OCI-LY3 (cell line): Measurements from ENCODE around the gene COMT.
A peak's percentile ranks its signal among the peaks of the same experiment; 100 is the strongest.

ENCODE experiments used
- H2AFZ ChIP-seq: fragments of 200-600, 300-600 bp; shearing (Covaris generic); 2 replicates; pipeline ENCODE4 v1.6.0; 2014; ENCODE audit warnings: antibody characterized with exemption, low read depth, low read length
- H3K27ac ChIP-seq: fragments of 200-600, 300-600 bp; sonication (generic); 2 replicates; pipeline ENCODE4 v1.5.1; 2014; ENCODE audit warnings: mild to moderate bottlenecking, low read length, moderate library complexity, mixed read lengths
- H3K27me3 ChIP-seq: fragments of 200-600, 300-600 bp; sonication (generic); 2 replicates; pipeline ENCODE4 v1.6.1; 2014; ENCODE audit warnings: low read depth, low read length, mixed read lengths
- H3K36me3 ChIP-seq: fragments of 200-600, 300-600 bp; sonication (generic); replicated peaks from 2 replicates; pipeline ENCODE3; 2014; ENCODE audit warnings: low read depth, low read length, mixed read lengths
- H3K4me1 ChIP-seq: fragments of 300-600, 200-600 bp; sonication (generic); 2 replicates; pipeline ENCODE4 v1.6.1; 2014; ENCODE audit warnings: low read length, mixed read lengths
- H3K4me2 ChIP-seq: fragments of 200-600, 300-600 bp; sonication (generic); 2 replicates; pipeline ENCODE4 v1.6.1; 2014; ENCODE audit warnings: low read length, mixed read lengths
- H3K4me3 ChIP-seq: fragments of 300-600, 200-600 bp; sonication (generic); 2 replicates; pipeline ENCODE4 v1.5.1; 2014; ENCODE audit warnings: antibody characterized with exemption, mild to moderate bottlenecking, low read length, moderate library complexity
- H3K79me2 ChIP-seq: fragments of 300-600, 200-600 bp; shearing (Covaris generic); 2 replicates; pipeline ENCODE4 v1.6.1; 2014; ENCODE audit warnings: mild to moderate bottlenecking, low read length, mixed read lengths
- H3K9ac ChIP-seq: fragments of 300-600, 200-600 bp; shearing (Covaris generic); 2 replicates; pipeline ENCODE4 v1.6.0; 2014; ENCODE audit warnings: mild to moderate bottlenecking, low read length, moderate library complexity
- H3K9me3 ChIP-seq: fragments of 200-600, 300-600 bp; shearing (Covaris generic); 2 replicates; pipeline ENCODE4 v1.6.1; 2014; ENCODE audit warnings: low read length, mixed read lengths; ENCODE audit not compliant: insufficient read depth
- H4K20me1 ChIP-seq: fragments of 200-600, 300-600 bp; sonication (generic); 2 replicates; pipeline ENCODE4 v1.6.1; 2016; ENCODE audit warnings: low read length, mixed read lengths; ENCODE audit not compliant: insufficient read depth
- EZH2phosphoT487 ChIP-seq: fragments of 200-600 bp; shearing (Covaris generic); IDR thresholded peaks from 2 replicates; pipeline ENCODE4 v1.6.1; 2018; ENCODE audit warnings: antibody characterized with exemption, mixed run types, low read depth
- TF ChIP-seq, protein P1 (sequence below): fragments of 200-600, 300-600 bp; sonication (generic); IDR thresholded peaks from 2 replicates; pipeline ENCODE4 v1.5.1; 2014; ENCODE audit warnings: antibody characterized with exemption, low read length, low read depth

The COMT gene

DNA sequence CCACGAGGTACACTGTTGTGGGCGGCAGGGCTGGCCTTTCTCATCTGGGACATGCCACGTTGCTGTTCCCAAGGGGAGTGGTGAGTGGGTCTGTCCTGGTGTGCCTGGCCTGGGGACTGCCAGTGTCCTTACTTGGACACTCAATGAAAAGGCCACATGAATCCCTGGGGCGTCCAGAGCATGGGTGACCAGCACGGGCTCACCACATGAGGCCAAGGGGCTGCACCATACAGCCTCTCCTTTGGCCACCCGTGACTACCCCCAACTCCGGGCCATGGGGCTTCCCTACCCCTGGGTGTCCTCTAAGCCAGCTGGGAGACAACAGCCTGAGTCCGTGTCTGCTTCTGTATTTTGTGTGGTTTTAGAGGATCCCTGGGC, 20.3 kb downstream of the COMT start:
- no peaks in the 10 kb centered on the region for H3K36me3 ChIP-seq
- H3K9ac ChIP-seq: no peak overlapping the region
- H3K27me3 ChIP-seq: no peaks in the 10 kb centered on the region
- no peaks in the 10 kb centered on the region for H3K79me2 ChIP-seq
- no peak overlapping the region for H3K4me2 ChIP-seq
- no peaks in the 10 kb centered on the region for H3K9me3 ChIP-seq
- peaks cover 11% of the 10 kb centered on the region; the same call in 1 of the 2 replicates for H4K20me1 ChIP-seq
- no peak overlapping the region for H3K4me3 ChIP-seq
- no peak overlapping the region for H3K27ac ChIP-seq
- H3K4me1 ChIP-seq: peaks cover 3% of the 10 kb centered on the region
- no peak overlapping the region for H2AFZ ChIP-seq
- TF ChIP-seq EZH2phosphoT487: no peak
- TF ChIP-seq, protein P1, sequence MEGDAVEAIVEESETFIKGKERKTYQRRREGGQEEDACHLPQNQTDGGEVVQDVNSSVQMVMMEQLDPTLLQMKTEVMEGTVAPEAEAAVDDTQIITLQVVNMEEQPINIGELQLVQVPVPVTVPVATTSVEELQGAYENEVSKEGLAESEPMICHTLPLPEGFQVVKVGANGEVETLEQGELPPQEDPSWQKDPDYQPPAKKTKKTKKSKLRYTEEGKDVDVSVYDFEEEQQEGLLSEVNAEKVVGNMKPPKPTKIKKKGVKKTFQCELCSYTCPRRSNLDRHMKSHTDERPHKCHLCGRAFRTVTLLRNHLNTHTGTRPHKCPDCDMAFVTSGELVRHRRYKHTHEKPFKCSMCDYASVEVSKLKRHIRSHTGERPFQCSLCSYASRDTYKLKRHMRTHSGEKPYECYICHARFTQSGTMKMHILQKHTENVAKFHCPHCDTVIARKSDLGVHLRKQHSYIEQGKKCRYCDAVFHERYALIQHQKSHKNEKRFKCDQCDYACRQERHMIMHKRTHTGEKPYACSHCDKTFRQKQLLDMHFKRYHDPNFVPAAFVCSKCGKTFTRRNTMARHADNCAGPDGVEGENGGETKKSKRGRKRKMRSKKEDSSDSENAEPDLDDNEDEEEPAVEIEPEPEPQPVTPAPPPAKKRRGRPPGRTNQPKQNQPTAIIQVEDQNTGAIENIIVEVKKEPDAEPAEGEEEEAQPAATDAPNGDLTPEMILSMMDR: no peak

- peaks cover 3% of the 10 kb centered on the region for H3K4me1 ChIP-seq
- H3K79me2 ChIP-seq: no peaks in the 10 kb centered on the region
- no peaks in the 10 kb centered on the region for H3K36me3 ChIP-seq
- H2AFZ ChIP-seq: no peak overlapping the region
- peaks cover 9% of the 10 kb centered on the region; the same call in 1 of the 2 replicates for H4K20me1 ChIP-seq
- no peak overlapping the region for H3K4me3 ChIP-seq
- no peak overlapping the region for H3K27ac ChIP-seq
- H3K4me2 ChIP-seq: no peak overlapping the region
- no peak for TF ChIP-seq EZH2phosphoT487
- TF ChIP-seq, protein P1: peak; percentile 65
- no peaks in the 10 kb centered on the region for H3K27me3 ChIP-seq
- no peaks in the 10 kb centered on the region for H3K9me3 ChIP-seq
- no peak overlapping the region for H3K9ac ChIP-seq
Observed at GRCh38 chr22:19962246-19962908, 20.8 kb downstream of the COMT start.

- no peaks in the 10 kb centered on the region for H3K36me3 ChIP-seq
- no peaks in the 10 kb centered on the region for H3K27me3 ChIP-seq
- H3K9me3 ChIP-seq: no peaks in the 10 kb centered on the region
- no peaks in the 10 kb centered on the region for H3K79me2 ChIP-seq
- no peak overlapping the region for H3K27ac ChIP-seq
- no peak overlapping the region for H2AFZ ChIP-seq
- no peak overlapping the region for H3K4me3 ChIP-seq
- 0 out of 2 replicates have a peak, but pooled peaks cover 8% of the 10 kb centered on the region for H4K20me1 ChIP-seq
- TF ChIP-seq, protein P1: no peak
- TF ChIP-seq EZH2phosphoT487: no peak
- peaks cover 3% of the 10 kb centered on the region for H3K4me1 ChIP-seq
- H3K4me2 ChIP-seq: no peak overlapping the region
- no peak overlapping the region for H3K9ac ChIP-seq
Observed at GRCh38 chr22:19962909-19963806, 21.6 kb downstream of the COMT start.

GRCh38 chr22:19963863-19964642, 22.5 kb downstream of the COMT start:
- no peaks in the 10 kb centered on the region for H3K36me3 ChIP-seq
- no peak overlapping the region for H2AFZ ChIP-seq
- no peak overlapping the region for H3K4me2 ChIP-seq
- no peaks in the 10 kb centered on the region for H3K79me2 ChIP-seq
- H3K27me3 ChIP-seq: no peaks in the 10 kb centered on the region
- peaks cover 3% of the 10 kb centered on the region for H3K4me1 ChIP-seq
- no peak overlapping the region for H3K4me3 ChIP-seq
- H3K27ac ChIP-seq: no peak overlapping the region
- no peaks in the 10 kb centered on the region for H3K9me3 ChIP-seq
- TF ChIP-seq, protein P1: no peak
- no peak for TF ChIP-seq EZH2phosphoT487
- no peak overlapping the region for H3K9ac ChIP-seq
- H4K20me1 ChIP-seq: 0 out of 2 replicates have a peak, but pooled peaks cover 8% of the 10 kb centered on the region
